AG10803 (cell line): ENCODE results near the gene RHOT2.

Source experiments
- DNase-seq: peaks from one replicate; pipeline ENCODE4 v3.0.0; 2010; ENCODE audit warnings: low read depth
- H3K4me3 ChIP-seq: 2 replicates; pipeline ENCODE4 v1.5.1; 2011; ENCODE audit warnings: mild to moderate bottlenecking, low read length, control low read depth
- CTCF ChIP-seq: conservative IDR thresholded peaks from 2 replicates; pipeline ENCODE4 v1.5.1; 2011; ENCODE audit warnings: mild to moderate bottlenecking, low read length, control low read depth, inconsistent platforms

RHOT2 gene

DNA sequence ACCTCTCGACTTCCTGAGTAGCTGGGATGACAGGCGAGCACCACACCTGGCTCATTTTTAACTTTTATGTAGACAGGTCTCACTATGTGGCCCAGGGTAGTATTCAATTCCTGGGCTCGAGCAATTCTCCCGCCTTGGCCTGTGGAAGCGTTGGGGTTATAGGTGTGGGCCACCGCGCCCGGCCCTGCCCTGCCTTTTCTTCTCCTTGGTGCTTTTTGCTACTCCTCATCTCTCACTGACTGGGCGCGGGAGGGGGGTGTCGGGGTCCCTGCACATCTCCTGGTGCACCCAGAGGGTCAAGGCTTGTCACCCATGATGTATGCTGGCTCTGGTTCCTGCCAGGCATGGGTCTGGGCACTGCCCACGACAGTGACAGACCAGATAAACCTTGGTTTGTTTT, 23.4 kb upstream of the RHOT2 start:
- TF ChIP-seq CTCF = no peak
- DNase-seq = no peak
- no peak overlapping the region for H3K4me3 ChIP-seq

- H3K4me3 ChIP-seq = no peak overlapping the region
- DNase-seq = no peak
- TF ChIP-seq CTCF = no peak
Measured at GRCh38 chr16:645852-646678, 21.9 kb upstream of the RHOT2 start.

- TF ChIP-seq CTCF = no peak
- no peak for DNase-seq
- H3K4me3 ChIP-seq = no peak overlapping the region
Measured at GRCh38 chr16:646679-647172, 21.2 kb upstream of the RHOT2 start.

GRCh38 chr16:647173-647902, 20.6 kb upstream of the RHOT2 start:
- no peak for TF ChIP-seq CTCF
- no peak overlapping the region for H3K4me3 ChIP-seq
- DNase-seq = no peak

DNA sequence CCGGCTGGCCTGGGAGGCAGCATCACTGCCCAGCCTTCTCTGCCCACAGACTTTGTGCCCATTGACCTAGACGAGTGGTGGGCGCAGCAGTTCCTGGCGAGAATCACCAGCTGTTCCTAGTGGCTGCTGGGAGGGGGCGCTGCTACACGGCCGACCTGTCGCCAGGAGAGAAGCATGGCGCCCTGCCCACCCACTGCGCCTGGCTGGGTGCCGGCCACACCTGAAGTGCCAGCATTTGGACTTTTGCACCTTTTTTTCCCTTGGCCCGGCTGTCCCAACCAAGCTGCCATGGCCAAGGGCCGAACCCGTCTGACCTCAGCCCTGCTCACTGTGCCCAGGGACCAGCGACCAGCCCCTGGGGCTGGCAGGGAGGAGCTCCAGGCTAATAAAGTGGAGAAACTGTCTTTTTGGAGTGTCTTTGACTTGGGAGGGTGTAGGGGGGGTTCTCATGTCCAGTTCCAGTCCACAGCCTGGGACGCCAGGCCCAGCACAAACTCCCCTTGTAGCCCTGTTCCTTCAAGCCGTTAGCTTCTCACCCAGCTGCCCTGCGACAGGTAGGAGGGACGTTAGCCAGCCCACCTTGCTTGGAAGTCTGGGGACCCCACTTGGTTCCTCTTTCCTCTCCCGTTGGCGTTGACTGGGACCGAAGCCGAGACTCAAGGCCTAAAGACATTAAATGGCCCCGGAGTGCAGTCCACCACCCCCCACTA, 19.7 kb upstream of the RHOT2 start:
- DNase-seq = peak; percentile 25
- peak overlapping the region; percentile 77 for H3K4me3 ChIP-seq
- peak; percentile 41 for TF ChIP-seq CTCF

DNA sequence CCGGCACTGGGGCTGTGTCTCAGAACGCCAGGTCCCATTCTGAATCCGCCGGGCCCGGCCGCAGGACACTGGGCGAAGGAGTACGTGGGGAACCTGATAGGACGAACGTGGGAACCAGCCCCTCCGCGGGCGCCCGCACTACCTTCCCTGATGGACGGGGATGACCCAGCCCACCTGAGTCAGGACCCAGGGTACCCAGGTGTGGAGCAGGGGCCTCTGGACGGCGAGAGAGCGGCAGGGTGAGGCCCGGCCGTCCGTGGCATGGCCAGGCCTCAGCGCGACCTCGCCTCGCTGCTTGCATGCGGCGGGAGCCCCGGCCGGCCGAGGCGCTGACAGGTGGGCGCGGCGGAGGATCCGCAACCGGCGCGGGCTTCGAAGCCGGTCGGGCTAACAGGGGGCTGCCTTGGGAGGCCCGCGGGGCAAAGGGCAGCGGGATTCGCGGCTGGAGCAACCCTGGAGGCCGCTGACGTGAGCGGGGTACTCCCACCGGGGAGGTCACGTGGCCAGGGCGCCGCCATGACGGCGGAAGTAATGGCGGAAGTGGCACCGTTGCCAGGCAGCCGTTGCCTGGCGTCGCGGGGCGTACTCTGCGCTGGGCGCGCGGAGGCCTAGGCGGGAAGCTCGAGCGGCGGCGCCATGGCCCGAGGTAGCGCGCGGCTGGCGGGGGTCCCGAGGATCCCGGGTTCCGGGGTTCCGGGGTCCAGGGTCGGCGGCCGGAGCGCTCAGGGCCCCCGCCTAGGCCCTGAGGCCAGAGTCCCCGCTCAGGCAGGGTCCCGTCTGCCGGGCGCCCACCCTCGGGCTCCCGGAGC, 18.9 kb upstream of the RHOT2 start, which contains the start of gene WDR90:
Gene WDR90 (plus strand): TSS at position 585 of the 809 bp plus-strand sequence. CDS start 52 bp downstream, at position 637.
- H3K4me3 ChIP-seq = peak within 1 kb of the TSS; percentile 77
- TF ChIP-seq CTCF = no peak
- DNase-seq = peak; percentile 89
